ENCODE results near the gene GRM8.

DNA sequence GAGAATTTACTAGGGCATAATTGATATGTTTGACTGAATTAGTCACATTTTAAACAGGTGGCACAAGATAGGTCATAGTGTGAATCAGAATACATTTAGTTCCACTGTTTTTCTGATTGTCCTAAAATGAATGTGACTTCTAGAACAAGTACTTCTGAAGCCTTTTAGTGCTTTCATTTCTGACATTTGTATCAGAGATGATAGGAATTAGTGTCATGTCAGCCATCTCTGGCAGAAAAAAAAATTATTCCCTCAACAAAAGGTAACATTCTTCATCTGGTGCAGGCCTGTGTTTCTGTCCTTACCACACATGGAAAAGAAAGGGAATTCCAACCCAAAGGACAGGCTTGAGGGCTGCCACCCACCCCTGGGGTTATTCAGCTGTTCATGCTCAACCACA lies 21.3 kb downstream of the GRM8 start:
- no peak for TF ChIP-seq EP300 (IDR thresholded peaks at IDR 0.05; ENCODE audit: borderline replicate concordance)
- TF ChIP-seq CREB1 (IDR thresholded peaks at IDR 0.05; ENCODE audit: low read depth): no peak
- TF ChIP-seq TAF1 (IDR thresholded peaks at IDR 0.05; ENCODE audit: low read depth): no peak
- no peak for TF ChIP-seq CEBPB (IDR thresholded peaks at IDR 0.05)
- TF ChIP-seq, protein P1, sequence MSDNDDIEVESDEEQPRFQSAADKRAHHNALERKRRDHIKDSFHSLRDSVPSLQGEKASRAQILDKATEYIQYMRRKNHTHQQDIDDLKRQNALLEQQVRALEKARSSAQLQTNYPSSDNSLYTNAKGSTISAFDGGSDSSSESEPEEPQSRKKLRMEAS (IDR thresholded peaks at IDR 0.05): no peak
- no peak for TF ChIP-seq YY1 (IDR thresholded peaks at IDR 0.05; ENCODE audit: low read depth)
- no peak for TF ChIP-seq TEAD4 (IDR thresholded peaks at IDR 0.05)
- TF ChIP-seq TCF12 (IDR thresholded peaks at IDR 0.05; ENCODE audit: low read depth): no peak
- TF ChIP-seq REST (IDR thresholded peaks at IDR 0.05; ENCODE audit: low read depth): no peak
- no peak for TF ChIP-seq RAD21 (IDR thresholded peaks at IDR 0.05; ENCODE audit: low read depth)
- no peak for TF ChIP-seq EGR1 (IDR thresholded peaks at IDR 0.05)
- no peak for TF ChIP-seq NFIC (IDR thresholded peaks at IDR 0.05)
- no peak for TF ChIP-seq FOXM1 (IDR thresholded peaks at IDR 0.05; ENCODE audit: borderline replicate concordance, low read depth)
- TF ChIP-seq, protein P2, sequence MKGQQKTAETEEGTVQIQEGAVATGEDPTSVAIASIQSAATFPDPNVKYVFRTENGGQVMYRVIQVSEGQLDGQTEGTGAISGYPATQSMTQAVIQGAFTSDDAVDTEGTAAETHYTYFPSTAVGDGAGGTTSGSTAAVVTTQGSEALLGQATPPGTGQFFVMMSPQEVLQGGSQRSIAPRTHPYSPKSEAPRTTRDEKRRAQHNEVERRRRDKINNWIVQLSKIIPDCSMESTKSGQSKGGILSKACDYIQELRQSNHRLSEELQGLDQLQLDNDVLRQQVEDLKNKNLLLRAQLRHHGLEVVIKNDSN (IDR thresholded peaks at IDR 0.05): no peak

Measured in Ishikawa (cell line).